Measurements from ENCODE around the gene EFNA5. TPM values are rescaled to one million over a fixed set of nuclear protein-coding genes. Genes with fewer than 3 reads are reported as not detected.

The EFNA5 gene
- total and polyA plus RNA-seq, 4 donors, result 4.2 to 11.8 (median 8.3) TPM

GRCh38 chr5:107557051-107557658 is 113.6 kb downstream of the EFNA5 start:
- no peak overlapping the region for H3K4me3 ChIP-seq (ENCODE audit: low read length in 2 of 2)
- peaks cover 0 to 2% of the 10 kb centered on the region in 2 donors for H3K4me1 ChIP-seq (ENCODE audit: control insufficient read depth in 1 of 2, insufficient read depth in 2 of 2, low read length in 2 of 2)
- H3K36me3 ChIP-seq (ENCODE audit: control insufficient read depth in 1 of 2, insufficient read depth in 2 of 2, low read length in 1 of 2), result no peaks in the 10 kb centered on the region
- 34 to 42% methylated on average over 11 of the region's 11 CpGs for WGBS, 2 donors
- DNase-seq (no peak), ATAC-seq (ENCODE audit: low FRiP score) (no peak)
- H3K9me3 ChIP-seq (ENCODE audit: control insufficient read depth, low read length), result no peaks in the 10 kb centered on the region
- H3K27ac ChIP-seq (ENCODE audit: low read depth in 1 of 2, low read length in 2 of 2), result no peak overlapping the region
- H3K27me3 ChIP-seq (ENCODE audit: control insufficient read depth in 1 of 2, insufficient read depth in 2 of 2, low read length in 1 of 2), result no peaks in the 10 kb centered on the region
- intact Hi-C loops (cut with DNase I), result no loop called here

- no peak overlapping the region for H3K27ac ChIP-seq (ENCODE audit: low read depth in 1 of 2, low read length in 2 of 2)
- ATAC-seq (ENCODE audit: low FRiP score) (no peak), DNase-seq (no peak)
- no peaks in the 10 kb centered on the region for H3K36me3 ChIP-seq (ENCODE audit: control insufficient read depth in 1 of 2, insufficient read depth in 2 of 2, low read length in 1 of 2)
- H3K27me3 ChIP-seq (ENCODE audit: control insufficient read depth in 1 of 2, insufficient read depth in 2 of 2, low read length in 1 of 2), result no peaks in the 10 kb centered on the region
- H3K4me1 ChIP-seq (ENCODE audit: control insufficient read depth in 1 of 2, insufficient read depth in 2 of 2, low read length in 2 of 2), result peaks cover 0 to 2% of the 10 kb centered on the region in 2 donors
- H3K4me3 ChIP-seq (ENCODE audit: low read length in 2 of 2), result no peak overlapping the region
- WGBS, 2 donors, result 98 to 99% methylated on average over 7 of the region's 7 CpGs
- intact Hi-C loops (cut with DNase I), result no loop called here
- no peaks in the 10 kb centered on the region for H3K9me3 ChIP-seq (ENCODE audit: control insufficient read depth, low read length)
Observed at GRCh38 chr5:107556575-107556974, 114.2 kb downstream of the EFNA5 start.

GRCh38 chr5:107555425-107556090 is 115.2 kb downstream of the EFNA5 start:
- Histone ChIP-seq H3K4me1 (ENCODE audit: control insufficient read depth in 1 of 2, insufficient read depth in 2 of 2, low read length in 2 of 2) (peaks cover 2 to 4% of the 10 kb centered on the region in 2 donors), H3K4me3 (ENCODE audit: low read length in 2 of 2) (no peak overlapping the region), H3K36me3 (ENCODE audit: control insufficient read depth in 1 of 2, insufficient read depth in 2 of 2, low read length in 1 of 2) (no peaks in the 10 kb centered on the region), H3K27me3 (ENCODE audit: control insufficient read depth in 1 of 2, insufficient read depth in 2 of 2, low read length in 1 of 2) (no peaks in the 10 kb centered on the region), H3K9me3 (ENCODE audit: control insufficient read depth, low read length) (no peaks in the 10 kb centered on the region), H3K27ac (ENCODE audit: low read depth in 1 of 2, low read length in 2 of 2) (no peak overlapping the region)
- no peak for ATAC-seq (ENCODE audit: low FRiP score)
- DNase-seq, result no peak
- 85% methylated on average over 4 of the region's 4 CpGs for WGBS, 2 donors
- intact Hi-C loops (cut with DNase I), result no loop called here

DNA sequence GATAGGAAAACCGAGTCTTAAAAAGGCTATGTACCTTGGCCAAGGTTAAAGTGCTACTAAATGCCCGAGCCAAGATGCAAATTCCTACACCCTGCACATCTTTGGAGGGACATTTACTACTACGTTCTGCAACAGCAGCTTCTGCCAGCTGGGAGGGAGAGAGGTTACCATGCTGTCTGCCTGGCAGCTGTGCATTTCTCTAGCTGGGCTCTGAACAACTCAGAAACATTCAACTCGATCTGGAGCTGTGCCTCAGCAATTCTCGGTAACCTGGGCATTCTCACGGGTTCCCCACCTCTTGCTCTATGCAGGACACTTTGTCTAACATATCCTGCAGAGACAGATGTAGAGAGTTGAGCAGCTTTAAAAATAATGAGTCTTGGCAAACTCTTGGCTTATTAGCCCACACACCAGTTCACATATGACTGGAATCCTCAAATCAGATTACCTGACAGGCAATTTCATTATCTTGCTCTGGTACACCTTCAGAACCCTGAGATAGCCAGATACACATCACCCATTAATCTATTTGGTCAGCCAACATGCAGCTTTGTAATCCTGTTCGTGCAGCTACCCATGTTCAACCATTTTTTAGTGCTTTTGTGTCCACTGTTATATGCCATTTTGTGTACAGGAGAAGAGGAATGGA is 115.8 kb downstream of the EFNA5 start:
- Histone ChIP-seq H3K36me3 (ENCODE audit: control insufficient read depth in 1 of 2, insufficient read depth in 2 of 2, low read length in 1 of 2) (no peaks in the 10 kb centered on the region), H3K27me3 (ENCODE audit: control insufficient read depth in 1 of 2, insufficient read depth in 2 of 2, low read length in 1 of 2) (no peaks in the 10 kb centered on the region), H3K9me3 (ENCODE audit: control insufficient read depth, low read length) (no peaks in the 10 kb centered on the region), H3K27ac (ENCODE audit: low read depth in 1 of 2, low read length in 2 of 2) (no peak overlapping the region), H3K4me1 (ENCODE audit: control insufficient read depth in 1 of 2, insufficient read depth in 2 of 2, low read length in 2 of 2) (peaks cover 2 to 4% of the 10 kb centered on the region in 2 donors), H3K4me3 (ENCODE audit: low read length in 2 of 2) (no peak overlapping the region)
- WGBS, 2 donors, result 56 to 65% methylated on average over 7 of the region's 7 CpGs
- DNase-seq (no peak), ATAC-seq (ENCODE audit: low FRiP score) (no peak)
- intact Hi-C loops (cut with DNase I), result no loop called here

DNA sequence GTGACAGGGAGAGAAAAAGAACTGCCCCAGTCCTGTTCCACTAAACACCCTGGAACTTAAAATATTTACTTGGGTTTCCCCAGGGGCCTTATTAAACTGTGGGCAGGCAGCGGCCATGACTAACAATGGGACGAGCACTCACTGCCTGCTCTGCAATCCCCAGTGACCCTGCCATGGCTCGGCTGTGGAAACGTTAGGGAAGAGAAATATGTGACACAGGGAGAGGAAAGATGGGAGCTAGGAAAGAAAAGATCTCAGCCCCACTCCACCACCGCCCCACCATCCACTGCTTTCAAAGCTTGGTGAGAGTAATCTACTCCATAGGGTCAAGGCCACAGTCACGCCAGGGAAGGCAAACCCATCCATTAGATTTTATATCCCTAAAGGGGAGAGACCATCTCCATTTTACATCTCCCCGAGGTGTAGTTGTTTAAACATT is 117.6 kb downstream of the EFNA5 start:
- Histone ChIP-seq H3K27me3 (ENCODE audit: control insufficient read depth in 1 of 2, insufficient read depth in 2 of 2, low read length in 1 of 2) (no peaks in the 10 kb centered on the region), H3K36me3 (ENCODE audit: control insufficient read depth in 1 of 2, insufficient read depth in 2 of 2, low read length in 1 of 2) (no peaks in the 10 kb centered on the region), H3K9me3 (ENCODE audit: control insufficient read depth, low read length) (no peaks in the 10 kb centered on the region), H3K27ac (ENCODE audit: low read depth in 1 of 2, low read length in 2 of 2) (no peak overlapping the region), H3K4me3 (ENCODE audit: low read length in 2 of 2) (no peak overlapping the region), H3K4me1 (ENCODE audit: control insufficient read depth in 1 of 2, insufficient read depth in 2 of 2, low read length in 2 of 2) (peaks cover 2 to 4% of the 10 kb centered on the region in 2 donors)
- no peak for DNase-seq
- ATAC-seq (ENCODE audit: low FRiP score), result no peak
- intact Hi-C loops (cut with DNase I), result no loop called here
- WGBS, 2 donors, result 48 to 57% methylated on average over 7 of the region's 7 CpGs

DNA sequence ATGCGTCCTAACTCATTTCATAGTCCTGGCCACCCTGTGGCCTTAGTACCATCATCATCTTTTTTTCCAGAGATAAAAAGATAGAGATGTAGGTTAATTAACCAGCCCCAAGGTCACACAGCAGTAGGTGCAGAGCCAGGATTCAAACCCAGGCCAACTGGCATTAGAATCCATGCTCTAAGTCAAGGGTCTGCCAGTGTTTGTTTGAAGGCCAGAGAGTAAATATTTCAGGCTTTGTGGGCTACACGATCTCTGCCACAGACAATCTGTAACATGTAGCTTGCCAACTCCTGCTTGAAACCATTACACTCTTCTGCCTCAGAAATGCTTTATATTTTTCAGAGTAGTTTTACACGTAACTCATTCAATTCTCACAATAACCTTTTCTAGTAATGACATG is 119.6 kb downstream of the EFNA5 start:
- no peaks in the 10 kb centered on the region for H3K9me3 ChIP-seq (ENCODE audit: control insufficient read depth, low read length)
- H3K4me1 ChIP-seq (ENCODE audit: control insufficient read depth in 1 of 2, insufficient read depth in 2 of 2, low read length in 2 of 2), result peaks cover 2 to 6% of the 10 kb centered on the region in 2 donors
- whole genome bisulfite sequencing, 2 donors, result 38 to 49% methylated on average over 3 of the region's 3 CpGs
- no peaks in the 10 kb centered on the region for H3K36me3 ChIP-seq (ENCODE audit: control insufficient read depth in 1 of 2, insufficient read depth in 2 of 2, low read length in 1 of 2)
- no peak overlapping the region for H3K4me3 ChIP-seq (ENCODE audit: low read length in 2 of 2)
- H3K27ac ChIP-seq (ENCODE audit: low read depth in 1 of 2, low read length in 2 of 2), result no peak overlapping the region
- intact Hi-C loops (cut with DNase I), result no loop called here
- no peaks in the 10 kb centered on the region for H3K27me3 ChIP-seq (ENCODE audit: control insufficient read depth in 1 of 2, insufficient read depth in 2 of 2, low read length in 1 of 2)
- ATAC-seq (ENCODE audit: low FRiP score), result no peak
- DNase-seq, result no peak

DNA sequence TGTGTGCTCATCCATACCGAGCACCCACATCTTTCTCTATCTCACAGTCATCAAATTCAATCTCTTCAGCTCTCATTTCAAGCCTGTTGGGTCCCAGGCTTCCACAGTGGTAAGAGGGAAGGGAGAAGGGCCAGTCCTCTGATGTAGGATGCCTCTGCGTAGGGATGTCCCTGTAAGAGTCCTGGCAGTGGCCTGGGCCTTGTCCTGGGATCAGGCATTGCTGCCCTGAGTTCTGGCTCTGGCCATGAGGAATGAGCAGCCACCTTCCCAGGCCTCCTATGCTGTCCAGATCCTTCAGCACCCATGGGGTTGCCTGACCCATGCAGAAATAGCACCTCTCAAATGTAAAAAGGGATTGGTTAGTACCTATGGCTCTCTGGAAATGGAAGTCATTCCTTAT is 121.2 kb downstream of the EFNA5 start:
- H3K36me3 ChIP-seq (ENCODE audit: control insufficient read depth in 1 of 2, insufficient read depth in 2 of 2, low read length in 1 of 2), result no peaks in the 10 kb centered on the region
- ATAC-seq (ENCODE audit: low FRiP score) (no peak), DNase-seq (no peak)
- intact Hi-C loops (cut with DNase I), result loop anchor here in 1 of 2 donors (10.0 kb wide), 1 partner anchor 125 kb away; no protein-coding TSS in a partner anchor
- peaks cover 2 to 7% of the 10 kb centered on the region in 2 donors for H3K4me1 ChIP-seq (ENCODE audit: control insufficient read depth in 1 of 2, insufficient read depth in 2 of 2, low read length in 2 of 2)
- no peaks in the 10 kb centered on the region for H3K9me3 ChIP-seq (ENCODE audit: control insufficient read depth, low read length)
- no peak overlapping the region for H3K27ac ChIP-seq (ENCODE audit: low read depth in 1 of 2, low read length in 2 of 2)
- 94 to 100% methylated on average over 2 of the region's 2 CpGs for WGBS, 2 donors
- H3K27me3 ChIP-seq (ENCODE audit: control insufficient read depth in 1 of 2, insufficient read depth in 2 of 2, low read length in 1 of 2), result no peaks in the 10 kb centered on the region
- H3K4me3 ChIP-seq (ENCODE audit: low read length in 2 of 2), result no peak overlapping the region

DNA sequence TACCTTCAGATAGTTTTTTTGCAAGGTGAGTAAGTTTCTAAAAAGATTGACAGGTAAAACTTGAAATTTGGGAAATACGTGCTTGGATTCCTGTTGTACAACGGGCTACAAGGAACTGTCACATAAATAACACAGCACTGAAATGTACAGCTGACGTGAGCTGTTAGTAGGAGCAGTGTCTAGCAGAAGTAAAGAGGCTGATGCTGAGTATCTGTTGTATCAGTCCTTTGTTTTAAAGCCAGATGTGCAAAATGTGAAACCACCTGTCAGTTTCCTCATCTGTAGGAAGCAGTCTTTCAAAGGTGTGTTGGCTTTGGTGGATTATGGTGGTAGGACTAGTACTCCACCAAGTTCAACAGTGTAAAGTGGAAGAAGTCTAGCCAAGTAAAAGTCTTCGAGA is 122.3 kb downstream of the EFNA5 start:
- WGBS, 2 donors, result 80 to 84% methylated on average over 4 of the region's 4 CpGs
- H3K9me3 ChIP-seq (ENCODE audit: control insufficient read depth, low read length), result no peaks in the 10 kb centered on the region

More for the DNA sequence above, 122.3 kb downstream of the EFNA5 start:
- ATAC-seq (ENCODE audit: low FRiP score), result no peak
- Histone ChIP-seq H3K27me3 (ENCODE audit: control insufficient read depth in 1 of 2, insufficient read depth in 2 of 2, low read length in 1 of 2) (no peaks in the 10 kb centered on the region), H3K4me1 (ENCODE audit: control insufficient read depth in 1 of 2, insufficient read depth in 2 of 2, low read length in 2 of 2) (peaks cover 4 to 10% of the 10 kb centered on the region in 2 donors), H3K4me3 (ENCODE audit: low read length in 2 of 2) (no peak overlapping the region), H3K36me3 (ENCODE audit: control insufficient read depth in 1 of 2, insufficient read depth in 2 of 2, low read length in 1 of 2) (no peaks in the 10 kb centered on the region), H3K27ac (ENCODE audit: low read depth in 1 of 2, low read length in 2 of 2) (no peak overlapping the region)
- no peak for DNase-seq
- intact Hi-C loops (cut with DNase I), result loop anchor here in 1 of 2 donors (10.0 kb wide), 1 partner anchor 124 kb away; no protein-coding TSS in a partner anchor

Measured in aorta (tissue), 5 donors.